Measurements from ENCODE around the gene EPHA3. TPM values are rescaled to one million over a fixed set of nuclear protein-coding genes. Genes with fewer than 3 reads are reported as not detected.

The EPHA3 gene
- total and polyA plus RNA-seq, 9 donors: 1.0 to 6.9 (median 2.9) TPM

- intact Hi-C loops (cut with DNase I): no loop called here
- Histone ChIP-seq H3K4me1 (ENCODE audit: insufficient read depth) (no peaks in the 10 kb centered on the region), H3K27ac (no peak overlapping the region), H3K36me3 (no peaks in the 10 kb centered on the region), H3K27me3 (no peaks in the 10 kb centered on the region), H3K4me3 (no peak overlapping the region), H3K9me3 (no peaks in the 10 kb centered on the region)
- TF ChIP-seq EP300 (IDR thresholded peaks at IDR 0.05) (no peak), CTCF (IDR thresholded peaks at IDR 0.05) (no peak), POLR2A (IDR thresholded peaks at IDR 0.05) (no peak)
- DNase-seq: no peak
These were observed 256.9 kb downstream of the EPHA3 start for GRCh38 chr3:89364314-89364713.

GRCh38 chr3:89367166-89367565, 259.7 kb downstream of the EPHA3 start:
- TF ChIP-seq CTCF (IDR thresholded peaks at IDR 0.05) (no peak), POLR2A (IDR thresholded peaks at IDR 0.05) (no peak), EP300 (IDR thresholded peaks at IDR 0.05) (no peak)
- no peak overlapping the region for H3K27ac ChIP-seq
- 74 to 83% (median 83%) methylated on average over 3 of the region's 3 CpGs for WGBS, 3 donors
- H3K4me1 ChIP-seq (ENCODE audit: insufficient read depth): no peaks in the 10 kb centered on the region
- no peaks in the 10 kb centered on the region for H3K27me3 ChIP-seq
- intact Hi-C loops (cut with DNase I): no loop called here
- no peaks in the 10 kb centered on the region for H3K9me3 ChIP-seq
- no peak overlapping the region for H3K4me3 ChIP-seq
- no peaks in the 10 kb centered on the region for H3K36me3 ChIP-seq
- no peak for DNase-seq

DNA sequence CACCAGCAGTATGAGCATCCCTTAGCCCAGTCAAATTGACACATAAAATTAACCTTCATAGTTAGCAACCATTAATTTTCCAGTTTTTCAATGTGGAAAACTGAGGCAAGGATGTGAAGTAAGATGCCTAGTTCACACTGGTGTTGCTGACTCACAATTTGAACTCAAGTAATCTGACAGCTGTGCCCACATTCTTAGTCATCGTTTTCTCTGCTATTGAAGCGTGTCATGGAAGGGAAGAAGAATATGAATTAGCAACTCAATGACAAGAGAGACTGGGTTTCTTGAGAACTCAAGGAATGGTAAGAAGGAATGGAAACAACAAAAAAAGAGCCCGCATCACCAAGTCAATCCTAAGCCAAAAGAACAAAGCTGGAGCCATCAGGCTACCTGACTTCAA, 261.4 kb downstream of the EPHA3 start:
- DNase-seq: no peak
- 94 to 98% (median 97%) methylated on average over 3 of the region's 3 CpGs for WGBS, 3 donors
- TF ChIP-seq EP300 (IDR thresholded peaks at IDR 0.05) (no peak), CTCF (IDR thresholded peaks at IDR 0.05) (no peak), POLR2A (IDR thresholded peaks at IDR 0.05) (no peak)
- intact Hi-C loops (cut with DNase I): no loop called here
- Histone ChIP-seq H3K9me3 (no peaks in the 10 kb centered on the region), H3K4me1 (ENCODE audit: insufficient read depth) (no peaks in the 10 kb centered on the region), H3K27ac (no peak overlapping the region), H3K4me3 (no peak overlapping the region), H3K36me3 (no peaks in the 10 kb centered on the region), H3K27me3 (no peaks in the 10 kb centered on the region)

DNA sequence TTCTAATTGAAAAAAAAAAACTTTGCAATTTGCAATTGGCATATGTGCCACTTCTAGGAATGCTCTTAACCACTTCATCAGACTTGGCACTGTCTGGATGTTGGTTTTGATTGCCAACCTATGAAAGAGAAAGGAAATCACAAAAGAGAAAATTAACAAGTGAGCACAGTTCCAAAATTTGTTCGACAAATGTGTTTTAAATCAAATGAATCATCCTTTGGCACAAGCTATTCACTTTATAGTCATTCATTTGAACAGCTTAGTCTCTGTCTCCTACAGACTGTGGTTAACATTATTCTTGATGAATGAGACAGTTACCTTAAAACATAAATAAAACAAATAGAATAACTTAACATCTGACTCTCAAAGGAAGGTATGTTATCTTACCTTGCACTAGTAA, 265.0 kb downstream of the EPHA3 start:
- intact Hi-C loops (cut with DNase I): no loop called here
- TF ChIP-seq POLR2A (IDR thresholded peaks at IDR 0.05): no peak
- TF ChIP-seq EP300 (IDR thresholded peaks at IDR 0.05): no peak
- no peak for TF ChIP-seq CTCF (IDR thresholded peaks at IDR 0.05)
- Histone ChIP-seq H3K27me3 (no peaks in the 10 kb centered on the region), H3K27ac (no peak overlapping the region), H3K36me3 (no peaks in the 10 kb centered on the region), H3K4me1 (ENCODE audit: insufficient read depth) (no peaks in the 10 kb centered on the region), H3K9me3 (no peaks in the 10 kb centered on the region), H3K4me3 (no peak overlapping the region)
- 8 to 13% (median 9%) methylated on average over 1 of the region's 1 CpG for WGBS, 3 donors
- DNase-seq: no peak

GRCh38 chr3:89373434-89373833, 266.0 kb downstream of the EPHA3 start:
- H3K27me3 ChIP-seq: no peaks in the 10 kb centered on the region
- H3K4me1 ChIP-seq (ENCODE audit: insufficient read depth): no peaks in the 10 kb centered on the region
- H3K9me3 ChIP-seq: no peaks in the 10 kb centered on the region
- no peak overlapping the region for H3K4me3 ChIP-seq
- TF ChIP-seq CTCF (IDR thresholded peaks at IDR 0.05) (no peak), POLR2A (IDR thresholded peaks at IDR 0.05) (no peak), EP300 (IDR thresholded peaks at IDR 0.05) (no peak)
- DNase-seq: no peak
- no peaks in the 10 kb centered on the region for H3K36me3 ChIP-seq
- intact Hi-C loops (cut with DNase I): no loop called here
- no peak overlapping the region for H3K27ac ChIP-seq

Measured in ovary (tissue), 9 donors.